Activated T-helper 9 cell treated with anti-CD3 and anti-CD28 coated beads, Interleukin-2, amount 50 U/mL, for 16 hours (primary cell): Measurements from ENCODE around the gene RSRC2.
"Not testable (repeated sequence)": the region's sequence is repeated elsewhere in the genome, so short reads cannot be mapped to it uniquely, and the experiment has no call there.

ENCODE experiments used
- DNase-seq: peaks from one replicate; pipeline ENCODE4 v3.0.0-alpha.2; 2020; ENCODE audit warnings: low read depth

Gene RSRC2, protein sequence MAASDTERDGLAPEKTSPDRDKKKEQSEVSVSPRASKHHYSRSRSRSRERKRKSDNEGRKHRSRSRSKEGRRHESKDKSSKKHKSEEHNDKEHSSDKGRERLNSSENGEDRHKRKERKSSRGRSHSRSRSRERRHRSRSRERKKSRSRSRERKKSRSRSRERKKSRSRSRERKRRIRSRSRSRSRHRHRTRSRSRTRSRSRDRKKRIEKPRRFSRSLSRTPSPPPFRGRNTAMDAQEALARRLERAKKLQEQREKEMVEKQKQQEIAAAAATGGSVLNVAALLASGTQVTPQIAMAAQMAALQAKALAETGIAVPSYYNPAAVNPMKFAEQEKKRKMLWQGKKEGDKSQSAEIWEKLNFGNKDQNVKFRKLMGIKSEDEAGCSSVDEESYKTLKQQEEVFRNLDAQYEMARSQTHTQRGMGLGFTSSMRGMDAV

GRCh38 chr12:122526683-122527477, at the start of gene RSRC2, which contains the start of gene KNTC1:
Gene RSRC2 (minus strand): TSS chr12:122526936. CDS start chr12:122526853, 83 bp downstream.
Gene KNTC1 (plus strand): TSS chr12:122527249. CDS start chr12:122530064, 2,815 bp downstream.
- DNase-seq = peak; percentile 96

- DNase-seq = no peak
These were observed 45.1 kb upstream of the RSRC2 start for GRCh38 chr12:122571821-122572220.

- not testable (repeated sequence) for DNase-seq
These were observed 43.3 kb upstream of the RSRC2 start for GRCh38 chr12:122570006-122570405.

DNA sequence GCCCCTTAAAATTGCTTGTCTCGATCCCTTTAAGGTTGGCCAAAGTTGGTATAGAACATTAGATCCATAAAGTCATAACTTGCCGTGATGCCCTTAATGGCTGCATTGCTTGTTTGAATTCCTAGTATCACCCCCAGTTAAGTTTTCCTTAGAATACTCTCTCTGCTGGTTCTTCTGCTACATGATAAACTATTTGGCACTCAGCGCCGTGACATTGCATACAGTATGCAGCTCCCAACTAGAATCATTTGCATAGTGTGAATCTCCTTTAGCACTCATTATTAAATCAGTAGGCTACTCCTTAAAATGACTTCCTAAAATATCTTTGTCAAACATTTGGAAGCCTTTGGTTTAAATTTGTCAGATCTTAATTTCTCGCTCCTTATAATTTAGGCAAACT, 42.6 kb upstream of the RSRC2 start:
- no peak for DNase-seq

GRCh38 chr12:122566816-122567215, 40.1 kb upstream of the RSRC2 start:
- DNase-seq = not testable (repeated sequence)

- no peak for DNase-seq
These were observed 36.6 kb upstream of the RSRC2 start for GRCh38 chr12:122563361-122563760.

GRCh38 chr12:122560138-122560537, 33.4 kb upstream of the RSRC2 start:
- no peak for DNase-seq

GRCh38 chr12:122558745-122559641, 32.3 kb upstream of the RSRC2 start:
- DNase-seq = no peak

- DNase-seq = no peak
These were observed 20.6 kb upstream of the RSRC2 start for GRCh38 chr12:122547330-122547729.

- DNase-seq = no peak
These were observed 19.1 kb upstream of the RSRC2 start for GRCh38 chr12:122545855-122546254.

GRCh38 chr12:122544537-122544936, 17.8 kb upstream of the RSRC2 start:
- DNase-seq = no peak

- no peak for DNase-seq
These were observed 11.8 kb upstream of the RSRC2 start for GRCh38 chr12:122538496-122538895.

DNA sequence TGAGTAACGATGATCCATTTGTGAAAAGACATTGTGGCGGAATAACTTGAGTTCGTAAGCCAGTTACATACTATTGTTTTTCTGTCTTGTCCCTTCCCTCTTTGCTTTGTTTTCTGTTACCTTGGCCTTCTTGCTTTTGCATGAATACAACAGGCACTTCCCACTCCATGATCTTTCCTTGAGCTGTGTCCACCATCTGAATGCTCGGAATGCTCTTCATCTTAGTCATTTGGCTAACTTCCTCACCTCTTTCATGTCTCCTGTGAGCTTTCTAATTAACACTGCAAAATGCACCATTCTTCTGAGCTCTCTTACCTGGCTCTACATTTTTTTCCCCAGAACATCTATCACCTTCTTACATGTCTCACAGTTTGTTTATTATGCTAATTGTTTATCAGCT, 10.3 kb upstream of the RSRC2 start:
- no peak for DNase-seq

- no peak for DNase-seq
These were observed 7.1 kb upstream of the RSRC2 start for GRCh38 chr12:122533856-122534255.

DNA sequence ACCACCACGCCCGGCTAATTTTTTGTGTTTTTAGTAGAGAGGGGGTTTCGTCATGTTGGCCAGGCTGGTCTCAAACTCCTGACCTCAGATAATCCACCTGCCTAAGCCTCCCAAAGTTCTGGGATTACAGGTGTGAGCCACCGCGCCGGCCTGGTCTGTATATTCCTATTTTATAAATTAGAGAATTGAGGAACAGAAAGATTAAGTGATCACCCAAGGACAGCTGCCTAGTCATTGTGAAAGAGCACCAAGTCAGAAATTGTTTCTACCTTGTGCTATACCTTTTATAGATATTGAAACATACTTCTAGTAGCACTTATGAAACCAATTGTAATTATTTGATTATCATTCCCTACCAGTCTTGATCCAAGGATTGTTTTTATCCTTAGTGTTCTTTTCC, 2.3 kb upstream of the RSRC2 start:
- no peak for DNase-seq

DNA sequence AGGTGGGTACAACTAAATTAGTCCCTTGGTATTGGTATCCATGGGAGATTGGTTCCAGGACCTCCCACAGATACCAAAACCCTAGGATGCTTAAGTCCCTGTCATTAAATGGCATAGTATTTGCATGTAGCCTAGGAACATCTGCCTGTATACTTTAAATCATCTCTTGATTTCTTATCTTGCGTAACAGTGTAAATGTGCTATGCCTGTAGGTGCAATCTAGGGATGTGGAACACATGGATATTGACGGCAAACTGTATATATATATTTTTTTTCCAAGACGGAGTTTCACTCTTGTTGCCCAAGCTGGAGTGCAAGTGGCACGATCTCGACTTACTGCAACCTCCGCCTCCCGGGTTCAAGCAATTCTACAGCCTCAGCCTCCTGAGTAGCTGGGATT, 1.8 kb upstream of the RSRC2 start:
- no peak for DNase-seq

DNA sequence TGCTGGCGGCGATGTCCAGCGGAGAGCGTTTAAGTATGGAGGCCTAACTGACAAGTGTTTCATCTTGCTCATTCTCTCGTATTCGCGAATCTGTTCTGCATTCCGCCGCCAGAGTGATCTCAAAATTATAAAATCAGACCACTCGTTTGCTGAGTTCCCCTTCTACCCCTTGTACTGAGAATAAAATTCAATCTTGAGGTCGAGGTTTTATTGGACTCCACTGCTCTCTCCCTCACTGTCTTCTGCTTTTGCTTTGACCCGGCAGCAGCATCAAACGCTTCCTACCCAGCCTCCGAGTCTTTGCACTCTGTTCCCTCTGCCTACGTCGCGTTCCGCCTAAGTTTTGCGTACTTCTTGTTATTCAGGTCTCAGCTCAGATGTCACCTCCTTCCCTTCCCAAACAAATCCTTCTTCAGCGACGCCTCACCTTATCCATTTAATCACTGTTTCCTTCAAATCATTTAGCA, 775 bp upstream of the RSRC2 start:
- no peak for DNase-seq

GRCh38 chr12:122523846-122524718, 2.7 kb downstream of the RSRC2 start:
- no peak for DNase-seq

DNA sequence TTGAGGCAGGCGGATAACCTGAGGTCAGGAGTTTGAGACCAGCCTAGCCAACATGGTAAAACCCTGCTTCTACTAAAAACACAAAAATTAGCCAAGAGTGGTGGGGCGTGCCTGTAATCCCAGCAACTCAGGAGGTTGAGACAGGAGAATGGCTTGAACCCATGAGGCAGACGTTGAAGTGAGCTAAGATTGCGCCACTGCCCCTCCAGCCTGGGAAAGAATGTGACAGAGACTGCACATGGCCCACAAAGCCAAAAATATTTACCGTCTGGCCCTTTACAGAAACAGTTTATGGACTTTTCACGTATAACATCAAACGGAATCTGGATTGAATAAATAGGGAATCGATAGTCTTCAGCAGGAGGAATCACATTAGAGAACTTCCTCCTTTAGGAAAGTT, 3.5 kb downstream of the RSRC2 start:
- no peak for DNase-seq

DNA sequence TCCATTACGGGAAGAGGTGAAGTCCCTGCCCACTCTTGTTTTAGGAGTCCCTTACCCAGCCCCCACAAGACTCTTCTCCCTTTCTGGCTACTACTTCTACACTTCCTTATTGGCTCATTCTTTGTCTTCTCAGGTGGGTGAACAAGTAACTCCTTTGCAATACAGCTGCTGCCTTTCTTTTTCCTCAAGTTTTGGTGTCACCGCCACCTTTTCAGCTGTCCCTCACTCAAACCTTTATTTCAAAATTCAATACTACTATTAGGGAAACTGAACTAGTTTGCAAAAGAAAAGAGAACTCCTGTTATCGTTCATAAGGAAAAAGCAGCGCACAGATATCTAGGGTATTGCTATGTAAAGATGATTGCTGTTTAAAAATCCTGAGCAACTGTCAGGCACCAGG, 6.1 kb downstream of the RSRC2 start:
- DNase-seq = no peak

- DNase-seq = no peak
These were observed 7.3 kb downstream of the RSRC2 start for GRCh38 chr12:122519418-122519817.
